GM19193 (cell line): Measurements from ENCODE around the gene RTN1.

Experiments used
- POLR2A ChIP-seq: IDR thresholded peaks from 4 replicates; pipeline ENCODE4 v1.6.1; 2011; ENCODE audit not compliant: insufficient read depth, insufficient read length; ENCODE audit errors: extremely low read depth

Gene RTN1

GRCh38 chr14:59600211-59600945 lies 270.2 kb downstream of the RTN1 start:
- TF ChIP-seq POLR2A: no peak

GRCh38 chr14:59595071-59595470 lies 275.5 kb downstream of the RTN1 start:
- TF ChIP-seq POLR2A: no peak

GRCh38 chr14:59591641-59592370 lies 278.8 kb downstream of the RTN1 start:
- no peak for TF ChIP-seq POLR2A

GRCh38 chr14:59588101-59588500 lies 282.5 kb downstream of the RTN1 start:
- no peak for TF ChIP-seq POLR2A

DNA sequence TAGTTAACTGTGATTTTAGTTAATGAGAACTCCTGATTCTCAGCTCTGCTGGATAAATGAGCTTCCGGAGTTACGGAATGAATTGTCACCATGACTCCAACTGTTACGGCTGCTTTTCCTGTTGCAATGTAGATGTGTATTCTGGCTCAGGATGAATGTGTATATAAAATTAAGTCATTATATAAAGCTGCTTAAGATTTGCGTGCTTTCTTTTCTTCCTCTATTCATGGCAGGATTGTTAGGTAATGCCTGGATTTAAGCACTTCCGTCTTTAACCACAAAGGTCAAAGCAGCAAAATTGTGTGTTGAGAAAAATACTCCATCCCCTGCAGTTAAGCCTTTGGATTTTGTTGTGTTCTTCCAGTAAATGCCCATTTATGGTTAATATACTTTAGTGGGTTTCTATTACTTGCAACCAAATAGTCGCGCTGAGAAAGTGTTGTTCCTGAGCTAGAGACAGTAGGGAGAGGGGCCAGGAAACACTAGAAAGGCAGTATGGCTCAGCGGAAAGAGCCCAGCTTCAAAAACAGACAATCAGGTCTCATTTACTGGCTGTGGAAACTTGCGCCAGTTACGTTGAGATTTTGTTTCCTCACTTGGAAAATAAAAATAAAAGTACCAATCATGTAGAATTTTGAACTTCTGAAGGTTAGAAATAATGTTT lies 284.6 kb downstream of the RTN1 start:
- TF ChIP-seq POLR2A: no peak

GRCh38 chr14:59583755-59584154 lies 286.8 kb downstream of the RTN1 start:
- TF ChIP-seq POLR2A: no peak

DNA sequence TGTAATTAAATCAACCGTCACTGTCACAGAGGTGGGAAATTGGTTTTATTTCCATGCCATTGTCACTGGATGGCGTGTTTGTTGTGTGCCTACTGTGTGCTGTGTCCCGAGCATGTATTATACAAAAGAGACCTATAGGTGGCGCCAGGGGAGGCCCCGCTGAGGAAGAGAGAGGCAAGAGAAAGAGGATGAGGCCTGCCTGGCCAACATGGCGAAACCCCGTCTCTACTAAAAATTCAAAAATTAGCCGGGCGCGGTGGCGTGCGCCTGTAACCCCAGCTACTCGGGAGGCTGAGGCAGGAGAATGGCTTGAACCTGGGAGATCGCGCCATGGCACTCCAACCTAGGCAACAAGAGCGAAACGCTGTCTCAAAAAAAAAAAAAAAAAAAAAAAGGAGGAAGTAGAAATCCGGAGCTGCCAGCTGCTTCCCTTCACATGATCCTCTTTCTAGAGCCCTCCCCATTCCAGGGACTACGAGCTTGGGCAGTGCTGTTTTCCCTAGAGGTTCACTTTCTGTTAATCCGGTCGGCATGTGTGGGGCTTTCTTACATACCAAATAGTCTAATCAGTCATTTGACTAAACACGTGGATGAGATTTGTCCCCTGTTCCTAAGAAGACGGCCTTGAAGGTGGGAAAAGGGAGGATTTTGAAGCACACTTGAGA lies 287.6 kb downstream of the RTN1 start:
- no peak for TF ChIP-seq POLR2A

DNA sequence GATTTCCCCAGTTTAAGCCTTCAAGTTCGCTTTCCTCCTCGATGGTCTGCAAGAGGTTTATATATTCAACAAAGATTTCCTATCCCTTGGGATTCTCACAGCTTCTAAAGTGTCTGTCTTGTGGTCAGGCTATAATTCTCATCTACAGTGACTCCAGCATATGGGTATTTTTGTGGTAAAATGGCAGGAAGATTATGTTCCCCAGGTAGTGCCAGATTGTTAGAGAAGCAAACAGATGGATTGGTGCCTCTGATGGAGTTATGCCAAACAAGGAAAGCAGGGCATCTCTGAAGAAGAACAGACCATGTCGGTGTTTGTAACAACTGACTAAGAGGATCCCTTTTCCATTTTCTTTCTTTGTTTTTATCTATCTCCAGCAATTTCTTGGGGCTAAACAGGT lies 288.4 kb downstream of the RTN1 start:
- TF ChIP-seq POLR2A: no peak

- no peak for TF ChIP-seq POLR2A
These were observed 289.7 kb downstream of the RTN1 start for GRCh38 chr14:59580911-59581310.

DNA sequence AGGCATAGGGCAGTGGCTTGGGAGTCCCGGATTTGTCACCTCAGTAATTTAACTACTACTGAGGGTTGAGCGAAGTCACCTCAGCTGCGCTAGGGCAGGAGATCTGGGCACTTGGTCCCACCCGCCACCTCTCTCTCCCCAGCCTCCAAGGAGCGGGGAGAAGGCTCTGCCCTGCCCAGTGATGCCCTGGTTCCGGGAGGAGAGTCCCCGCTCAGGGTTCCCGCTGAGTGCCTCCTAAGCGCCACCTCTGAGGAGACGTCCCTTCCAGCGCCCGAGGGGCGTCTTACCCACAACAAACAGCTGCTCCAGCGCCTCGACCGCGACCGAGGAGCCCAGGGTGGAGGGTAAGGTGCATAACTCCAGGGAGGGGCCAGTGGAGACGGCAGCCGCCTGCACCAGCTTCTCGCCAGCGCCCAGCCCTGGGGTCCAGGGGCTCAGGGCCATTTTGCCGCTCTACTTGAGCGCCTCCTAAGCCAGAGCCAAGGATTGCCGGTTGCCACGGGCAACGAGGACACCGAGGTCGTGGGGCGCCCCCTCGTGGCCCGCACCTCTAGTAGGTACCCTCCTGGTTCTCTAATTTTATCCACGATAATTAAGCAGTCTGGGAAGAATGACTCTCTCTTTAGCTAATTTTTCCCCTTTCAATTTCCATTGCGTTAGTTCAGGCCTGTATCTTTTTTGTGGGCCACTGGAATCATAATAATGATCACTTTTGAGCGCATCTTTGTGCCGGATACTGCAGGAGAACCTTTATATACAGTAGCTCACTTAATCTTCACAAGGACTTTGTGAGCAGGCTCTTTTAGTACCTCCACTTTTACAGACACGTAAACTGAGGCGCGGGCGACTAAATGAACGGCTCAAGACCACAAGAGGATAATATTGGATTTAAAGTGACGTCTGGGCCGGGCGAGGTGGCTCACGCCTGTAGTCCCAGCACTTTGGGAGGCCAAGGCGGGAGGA lies 294.0 kb downstream of the RTN1 start, which contains the start of gene CCDC175:
CCDC175 (minus strand) TSS at position 481 of the 963 bp plus-strand sequence; CDS start at position 444, 37 bp downstream.
- no peak for TF ChIP-seq POLR2A

DNA sequence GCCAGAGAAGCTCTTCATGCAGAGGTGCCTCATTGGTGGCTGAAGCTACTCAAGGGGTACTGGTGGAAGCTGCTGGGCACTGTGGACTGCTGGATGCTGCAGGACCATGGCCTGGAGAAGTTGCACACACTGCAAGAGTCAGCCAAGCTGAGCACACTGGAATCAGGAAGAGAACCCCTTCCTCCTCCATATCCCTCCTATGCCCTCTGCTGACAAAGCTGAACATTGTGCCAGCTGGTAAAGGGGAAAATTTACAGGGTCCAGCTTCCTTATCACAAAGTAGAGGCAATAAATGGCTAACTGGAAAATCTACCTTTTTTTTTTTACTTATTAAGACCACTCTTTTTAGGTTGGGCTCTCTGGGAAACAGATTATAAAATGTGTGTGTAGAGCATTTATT lies 300.5 kb downstream of the RTN1 start:
- no peak for TF ChIP-seq POLR2A

DNA sequence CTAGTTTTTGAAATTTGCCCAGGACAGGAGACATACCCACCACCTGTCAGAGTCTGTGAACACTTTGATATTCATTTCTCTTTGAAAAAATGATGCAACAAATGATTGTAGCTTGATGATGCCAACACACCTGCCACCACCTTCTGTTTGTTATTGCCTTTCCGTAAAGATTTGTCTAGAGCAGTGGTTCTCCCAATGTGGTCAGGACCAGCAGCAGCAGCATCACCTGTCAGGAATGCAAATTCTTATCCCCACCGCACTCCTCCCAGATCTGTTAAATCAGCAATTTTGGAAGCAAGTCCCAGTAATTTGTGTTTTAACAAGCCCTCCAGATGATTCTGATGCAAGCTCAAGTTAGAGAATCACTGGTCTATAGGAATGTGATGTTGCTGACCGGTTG lies 303.9 kb downstream of the RTN1 start:
- TF ChIP-seq POLR2A: no peak

DNA sequence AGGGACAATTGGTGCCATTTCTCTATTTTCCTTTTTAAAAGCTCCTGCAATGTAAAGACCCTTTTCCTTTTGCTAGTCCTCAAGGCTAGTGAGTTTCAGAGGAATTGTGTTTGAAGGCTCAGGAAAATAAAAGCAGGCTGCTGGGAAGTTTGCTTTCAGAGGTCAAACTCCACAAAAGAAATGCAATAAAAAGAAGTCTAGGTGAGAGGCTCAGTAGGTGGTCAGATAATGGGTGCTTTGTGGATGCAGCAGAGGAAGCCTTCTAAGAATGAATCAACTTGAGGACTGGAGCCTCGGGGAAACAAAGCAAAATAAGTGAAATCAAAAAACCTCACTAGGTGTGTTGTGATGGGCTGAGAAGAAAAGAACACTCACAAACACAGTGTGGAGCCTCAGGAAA lies 304.3 kb downstream of the RTN1 start:
- TF ChIP-seq POLR2A: no peak

DNA sequence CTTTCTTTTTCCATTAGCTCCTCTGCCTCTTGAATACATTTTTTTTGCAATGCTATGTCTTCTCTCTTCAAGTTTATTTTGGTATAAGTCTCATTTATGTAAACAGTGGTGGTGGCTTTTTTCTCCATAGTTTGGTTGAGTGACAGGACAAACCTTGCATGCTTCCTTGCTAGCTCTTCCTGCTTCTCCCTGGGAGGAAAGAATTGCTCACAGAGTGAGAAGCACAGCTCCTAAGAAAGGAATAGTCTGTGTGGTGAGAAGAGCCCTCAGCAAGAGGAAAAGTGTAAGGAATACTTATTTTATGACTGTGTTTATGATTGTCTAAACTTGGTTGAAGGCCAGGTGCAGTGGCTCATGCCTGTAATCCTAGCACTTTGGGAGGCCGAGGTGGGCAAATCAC lies 305.5 kb downstream of the RTN1 start:
- TF ChIP-seq POLR2A: no peak
